GM12875 (cell line): Measurements from ENCODE around the gene SIM1.

Experiments
- H3K4me3 ChIP-seq: one replicate; pipeline ENCODE4 v1.5.1; 2011; ENCODE audit warnings: low read depth, low read length, control low read depth
- CTCF ChIP-seq: IDR thresholded peaks from 2 replicates; pipeline ENCODE4 v1.5.1; 2011; ENCODE audit warnings: low read depth, mild to moderate bottlenecking, control low read depth, inconsistent platforms, low read length, moderate library complexity, borderline replicate concordance; ENCODE audit not compliant: insufficient read depth

The SIM1 gene

GRCh38 chr6:100412872-100413271 is 51.8 kb downstream of the SIM1 start:
- no peak for TF ChIP-seq CTCF

DNA sequence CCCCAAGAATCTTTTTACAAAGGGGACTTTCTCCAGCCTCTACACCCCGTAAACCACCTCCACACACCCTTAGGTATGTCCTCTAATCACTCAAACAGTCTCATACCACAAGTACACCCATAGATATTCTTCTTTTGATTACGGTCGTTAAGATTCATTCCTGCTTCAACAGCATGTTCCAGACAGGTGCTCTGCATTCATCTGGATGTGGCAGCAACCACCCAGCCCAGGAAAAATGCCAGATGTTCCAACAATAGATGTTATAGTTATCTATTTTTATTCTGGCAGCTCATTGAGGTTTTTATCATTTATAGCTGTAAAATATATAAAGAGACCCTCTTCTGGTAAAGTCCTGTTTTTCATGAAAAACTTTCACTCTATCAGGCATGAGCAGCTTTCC is 60.7 kb downstream of the SIM1 start:
- H3K4me3 ChIP-seq: no peak overlapping the region
- no peak for TF ChIP-seq CTCF

More at GRCh38 chr6:100412872-100413271, 51.8 kb downstream of the SIM1 start:
- H3K4me3 ChIP-seq: no peak overlapping the region

DNA sequence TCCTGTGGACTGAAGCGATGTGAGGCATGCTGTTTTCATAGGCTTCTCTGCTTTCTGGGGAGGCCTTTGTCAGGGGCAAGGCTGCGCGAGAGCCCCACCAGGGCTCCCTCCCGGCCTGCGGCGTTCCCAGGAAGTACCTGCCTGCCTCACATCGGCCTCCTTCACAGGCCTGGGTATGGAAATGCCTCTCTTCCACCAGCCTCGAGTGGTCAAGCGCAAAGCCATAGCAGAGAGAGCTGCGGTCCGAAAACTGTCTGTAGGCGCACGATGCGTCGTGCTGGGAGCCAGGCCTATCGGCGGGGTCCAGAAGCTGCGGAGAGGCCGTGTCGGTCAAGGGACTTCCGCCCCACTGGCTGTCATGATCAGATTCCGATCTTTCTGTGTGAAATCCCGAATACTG is 71.2 kb downstream of the SIM1 start:
- no peak overlapping the region for H3K4me3 ChIP-seq
- no peak for TF ChIP-seq CTCF

- no peak overlapping the region for H3K4me3 ChIP-seq
- no peak for TF ChIP-seq CTCF
Measured at GRCh38 chr6:100392423-100392822, 72.3 kb downstream of the SIM1 start.

DNA sequence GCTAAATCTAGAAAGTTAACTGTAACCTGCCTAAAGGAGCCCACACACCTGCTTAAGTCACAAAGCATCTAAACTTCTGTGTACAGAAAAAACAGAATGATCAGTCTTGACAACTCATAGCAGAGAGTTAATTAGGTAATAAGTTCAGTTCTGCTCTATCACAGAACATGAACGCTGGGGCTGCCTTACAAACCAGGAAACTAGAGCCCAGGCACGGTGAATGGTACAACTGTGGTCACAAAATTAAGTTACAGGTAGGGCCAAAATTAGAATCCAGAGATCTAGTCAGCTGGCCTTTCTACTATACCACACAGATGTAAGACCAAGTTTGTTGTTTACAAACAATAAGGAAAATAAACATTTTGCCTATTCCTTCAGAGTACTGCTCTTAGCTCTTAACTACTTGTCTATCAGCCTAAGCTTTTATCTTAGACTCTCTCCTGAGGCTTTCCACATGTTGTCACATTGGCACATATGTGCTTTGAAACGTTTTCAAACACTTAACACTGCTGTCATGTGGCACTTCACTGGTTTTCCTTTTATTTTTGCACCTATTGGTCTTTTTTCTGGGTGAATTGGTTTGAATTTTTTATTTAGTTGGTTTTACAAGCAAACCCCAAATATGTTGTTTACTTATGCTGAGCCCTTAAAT is 75.7 kb downstream of the SIM1 start:
- no peak for TF ChIP-seq CTCF

DNA sequence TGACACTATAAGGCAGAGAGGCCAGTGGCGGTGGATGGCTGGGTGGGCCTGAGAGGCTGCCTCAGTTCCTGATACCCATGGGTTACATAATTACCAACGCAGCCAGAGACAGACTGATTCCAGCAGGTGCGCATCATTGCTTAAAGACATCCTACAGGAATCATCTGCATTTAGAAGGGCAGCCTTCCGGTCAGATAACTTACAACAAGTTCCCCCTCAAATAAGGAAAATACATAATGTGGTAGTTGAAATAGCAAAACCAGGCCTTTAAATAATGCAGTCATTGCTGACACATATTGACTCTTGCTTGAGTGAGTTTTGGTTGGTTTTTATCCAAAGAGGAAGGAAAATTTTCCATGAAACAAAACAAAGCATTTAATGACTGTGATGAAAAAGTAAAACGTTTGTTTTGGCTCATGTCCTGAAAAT is 81.9 kb downstream of the SIM1 start:
- no peak overlapping the region for H3K4me3 ChIP-seq
- no peak for TF ChIP-seq CTCF

More for the DNA sequence above, 75.7 kb downstream of the SIM1 start:
- H3K4me3 ChIP-seq: no peak overlapping the region

- TF ChIP-seq CTCF: no peak
- H3K4me3 ChIP-seq: no peak overlapping the region
Measured at GRCh38 chr6:100382031-100382430, 82.7 kb downstream of the SIM1 start.
